Fibroblast of skin of right biceps (primary cell): ENCODE measurements around the gene GPR68.
A peak's percentile ranks its signal among the peaks of the same experiment; 100 is the strongest.
"Not testable (repeated sequence)": the region's sequence is repeated elsewhere in the genome, so short reads cannot be mapped to it uniquely, and the experiment has no call there.

Experiments used
- DNase-seq: peaks from one replicate; pipeline ENCODE4 v3.0.0-alpha.2; 2013

The GPR68 gene

GRCh38 chr14:91272341-91273272 is 28.1 kb upstream of the GPR68 start:
- no peak for DNase-seq

- DNase-seq, result no peak
Measured at GRCh38 chr14:91271639-91272038, 27.1 kb upstream of the GPR68 start.

- DNase-seq, result no peak
Measured at GRCh38 chr14:91270619-91271018, 26.1 kb upstream of the GPR68 start.

GRCh38 chr14:91270188-91270587 is 25.7 kb upstream of the GPR68 start:
- no peak for DNase-seq

GRCh38 chr14:91269076-91269991 is 24.8 kb upstream of the GPR68 start:
- DNase-seq, result no peak

- no peak for DNase-seq
Measured at GRCh38 chr14:91267965-91268437, 23.5 kb upstream of the GPR68 start.

- not testable (repeated sequence) for DNase-seq
Measured at GRCh38 chr14:91266276-91266675, 21.8 kb upstream of the GPR68 start.

- DNase-seq, result no peak
Measured at GRCh38 chr14:91265404-91265803, 20.9 kb upstream of the GPR68 start.

GRCh38 chr14:91264151-91265150 is 19.9 kb upstream of the GPR68 start:
- DNase-seq, result no peak

DNA sequence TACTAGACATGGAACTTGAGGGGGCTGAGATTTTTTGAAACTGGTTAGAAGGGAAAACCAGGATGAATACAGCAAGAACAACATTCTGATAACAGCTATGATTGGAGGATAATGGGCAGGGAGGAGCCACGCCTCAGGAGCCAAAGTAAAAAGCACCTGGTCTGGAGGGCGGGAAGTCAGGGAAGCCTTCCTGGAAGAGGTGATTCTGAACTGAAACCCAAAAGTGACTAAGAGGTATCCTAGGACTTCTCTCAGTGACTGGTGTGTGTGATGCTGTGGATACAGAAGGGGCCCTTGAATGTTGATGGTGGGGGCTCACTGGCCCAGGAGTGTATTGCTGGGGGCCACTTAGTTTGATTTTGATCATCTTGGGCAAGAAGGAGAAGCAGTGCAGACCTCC is 18.8 kb upstream of the GPR68 start:
- no peak for DNase-seq

DNA sequence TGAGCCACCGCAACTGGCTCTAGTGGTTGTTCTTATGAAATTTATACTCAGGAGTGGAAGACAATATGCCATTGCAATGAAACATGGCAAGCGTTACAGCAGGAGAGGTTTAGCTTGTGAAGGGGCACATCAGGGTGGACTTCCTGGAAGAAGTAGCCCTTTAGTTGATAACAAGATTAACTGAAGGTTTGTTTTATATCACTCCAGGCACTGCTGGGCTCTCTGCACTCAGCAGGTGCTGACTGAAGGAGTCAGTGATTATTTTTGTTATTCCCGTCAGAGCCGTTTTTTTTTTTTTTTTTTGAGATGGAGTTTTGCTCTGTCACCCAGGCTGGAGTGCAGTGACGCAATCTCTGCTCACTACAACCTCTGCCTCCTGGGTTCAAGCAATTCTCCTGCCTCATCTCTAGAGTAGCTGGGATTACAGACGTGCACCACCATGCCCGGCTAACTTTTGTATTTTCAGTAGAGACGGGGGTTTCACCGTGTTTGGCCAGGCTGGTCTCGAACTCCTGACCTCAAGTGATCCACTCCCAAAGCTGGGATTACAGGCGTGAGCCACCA is 17.6 kb upstream of the GPR68 start:
- no peak for DNase-seq

DNA sequence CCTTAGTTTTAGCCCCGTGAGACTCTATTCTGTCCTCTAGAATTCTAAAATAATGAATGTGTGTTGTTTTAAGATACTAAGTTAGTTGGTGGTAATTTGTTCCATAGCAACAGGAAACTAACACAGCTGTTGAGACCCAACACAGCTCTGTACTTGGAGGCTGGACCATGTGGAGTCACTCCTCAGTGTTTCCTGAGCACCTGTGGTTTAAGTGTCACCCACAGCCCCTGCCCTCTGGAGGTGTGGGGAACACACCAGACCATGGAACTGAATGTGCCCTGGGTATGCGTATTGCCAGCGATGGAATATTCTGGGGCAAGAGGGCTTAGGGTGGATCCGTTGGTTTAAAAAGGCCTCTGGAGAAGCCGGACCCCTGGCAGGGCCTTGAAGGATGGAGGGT is 16.6 kb upstream of the GPR68 start:
- no peak for DNase-seq

GRCh38 chr14:91258876-91259275 is 14.4 kb upstream of the GPR68 start:
- DNase-seq, result no peak

DNA sequence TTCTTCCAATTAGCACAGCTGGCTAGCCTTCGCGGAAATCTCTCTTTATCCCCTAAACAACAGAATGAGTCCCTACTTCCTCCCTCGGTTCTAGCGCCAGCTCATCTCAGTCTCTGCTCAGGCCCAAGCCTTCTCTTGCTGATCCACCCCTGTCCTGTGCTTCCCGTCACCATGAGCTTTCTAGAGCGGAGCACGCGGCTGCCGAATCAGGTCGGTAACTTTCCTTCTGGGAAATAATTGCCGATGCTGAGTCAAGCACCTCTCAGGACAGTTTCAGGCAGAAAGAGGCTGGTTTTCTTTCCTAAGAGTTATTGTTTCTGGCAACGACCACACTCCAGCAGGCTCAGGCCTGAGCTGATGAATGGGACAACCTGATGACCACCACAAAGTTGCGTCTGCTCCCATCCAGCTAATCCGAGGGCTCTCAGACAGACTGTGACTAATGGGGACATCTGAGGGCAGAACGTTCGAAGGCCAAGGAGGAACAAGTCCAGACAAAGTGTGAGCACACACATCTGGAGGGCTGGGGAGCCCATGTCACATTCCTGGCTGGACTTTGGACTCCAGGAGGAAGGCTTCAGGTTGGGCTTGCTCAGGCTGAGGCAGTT is 13.6 kb upstream of the GPR68 start:
- DNase-seq, result peak; percentile 36

DNA sequence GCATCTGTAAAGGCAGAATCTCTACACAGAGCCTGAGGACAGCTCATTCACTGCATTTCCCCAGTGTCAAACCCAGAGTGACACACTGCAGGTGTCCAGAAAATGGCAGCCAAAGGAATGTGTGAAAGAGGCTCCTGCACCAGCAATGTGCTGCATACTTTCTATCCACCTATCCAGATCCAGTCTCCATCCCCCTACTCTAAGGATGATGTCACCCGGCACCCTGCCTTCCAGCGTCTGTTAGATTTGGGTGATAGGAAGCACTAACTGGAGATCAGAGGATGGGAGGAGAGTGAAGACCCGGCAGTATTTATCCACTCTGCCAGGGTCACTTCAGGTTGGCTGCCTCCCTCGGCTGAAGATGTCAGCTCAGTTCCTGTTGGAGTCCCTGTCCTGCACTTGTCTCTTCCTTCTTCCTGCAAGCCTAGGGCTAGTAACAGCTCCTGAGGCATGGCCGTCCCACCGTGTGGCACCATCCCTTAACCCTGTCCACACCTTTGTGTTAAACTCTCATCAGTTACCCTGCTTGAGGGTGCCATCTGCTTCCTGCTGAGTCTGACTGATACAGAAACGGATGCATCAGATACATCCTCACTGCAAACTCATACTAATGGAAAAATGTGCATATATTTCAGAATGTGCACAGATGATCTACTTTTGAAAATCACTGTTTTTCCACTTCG is 13.0 kb upstream of the GPR68 start:
- DNase-seq, result no peak

DNA sequence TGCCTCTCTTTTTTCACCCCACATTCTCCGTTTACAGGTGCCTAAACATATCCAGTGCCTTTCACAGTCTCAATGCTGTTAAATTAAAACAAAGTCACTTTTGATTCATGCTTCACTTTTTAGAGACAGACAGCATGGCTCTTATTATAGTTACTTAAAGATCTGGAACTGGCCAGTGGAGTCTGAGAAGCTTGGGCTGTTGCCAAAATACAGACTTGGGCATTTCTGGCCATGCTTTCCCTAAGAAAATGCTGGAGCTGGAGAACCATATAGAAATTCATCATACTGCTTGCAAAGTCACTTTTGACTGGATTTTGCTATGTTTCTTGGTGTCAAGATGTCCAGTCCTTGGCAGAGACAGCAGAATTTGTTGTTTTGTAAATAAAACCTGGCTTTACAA is 12.2 kb upstream of the GPR68 start:
- no peak for DNase-seq

DNA sequence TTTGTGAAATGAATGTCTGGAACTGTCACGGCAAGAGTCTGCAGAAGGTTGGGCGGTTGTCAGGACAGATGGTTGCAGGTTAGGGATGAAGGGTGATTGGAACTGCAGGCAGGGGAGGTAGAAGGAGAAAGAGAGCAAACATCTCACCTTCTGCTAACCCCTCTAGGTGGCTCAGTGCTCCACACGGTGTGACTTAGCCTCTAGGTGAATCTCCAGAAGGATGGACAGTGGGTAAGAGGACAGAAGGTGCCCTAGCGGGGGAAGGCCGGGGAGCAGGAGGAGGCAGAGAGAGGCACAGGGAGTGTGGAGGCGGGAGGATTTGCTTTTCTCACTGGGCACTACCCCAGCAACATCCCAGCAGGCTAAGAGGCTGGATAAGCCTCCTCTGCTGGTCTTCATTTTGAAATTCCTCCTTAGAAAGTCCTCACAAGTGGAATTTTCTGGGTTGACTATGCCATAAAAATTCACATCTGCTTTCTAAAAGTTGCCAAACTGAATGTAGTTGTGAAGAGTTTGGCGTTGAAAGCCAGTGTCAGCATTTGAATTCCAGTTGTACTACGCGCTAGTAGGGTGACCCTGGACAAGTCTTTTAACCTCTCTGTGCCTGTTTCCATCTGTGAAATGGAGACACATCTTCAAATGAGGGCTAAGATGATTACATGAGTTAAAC is 10.7 kb upstream of the GPR68 start:
- no peak for DNase-seq

DNA sequence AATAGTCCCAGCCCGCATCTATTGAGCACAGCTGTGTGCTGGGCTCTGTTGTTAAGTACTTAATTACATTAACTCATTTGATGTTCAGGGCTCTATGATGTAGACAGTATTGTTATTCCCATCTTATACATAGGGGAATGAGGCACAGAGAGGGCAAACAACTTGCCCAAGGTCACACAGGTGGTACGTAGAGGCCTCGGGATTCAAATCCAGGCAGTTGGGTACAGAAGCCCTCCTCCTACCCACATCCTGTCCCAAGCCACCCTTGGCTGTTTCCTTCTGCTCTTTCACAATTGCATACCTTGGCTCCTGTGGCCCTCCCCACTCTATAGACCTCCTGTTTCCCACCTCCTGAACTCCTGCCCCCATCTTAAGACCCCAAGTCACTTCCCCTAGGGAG is 10.0 kb upstream of the GPR68 start:
- no peak for DNase-seq

- no peak for DNase-seq
Measured at GRCh38 chr14:91253795-91254323, 9.4 kb upstream of the GPR68 start.
